Renal pelvis (tissue), 4 donors: ENCODE measurements around the gene COL6A5. TPM values are rescaled to one million over a fixed set of nuclear protein-coding genes. Genes with fewer than 3 reads are reported as not detected.
"Not testable (repeated sequence)": the region's sequence is repeated elsewhere in the genome, so short reads cannot be mapped to it uniquely, and the experiment has no call there.

Source experiments
- DNase-seq: peaks from one replicate; pipeline ENCODE4 v3.0.0-alpha.2; 2013
- polyA plus RNA-seq, 3 donors: library from polyadenylated mRNA; unstranded; fragments of 120-200 nt; gene quantifications; one replicate each; pipeline ENCODE4 v1.2.1, GENCODE V29; 2013; ENCODE audit not compliant: insufficient read length in 3 of 3

COL6A5 gene
- polyA plus RNA-seq, 3 donors: 0.03 TPM; not detected in 2

DNA sequence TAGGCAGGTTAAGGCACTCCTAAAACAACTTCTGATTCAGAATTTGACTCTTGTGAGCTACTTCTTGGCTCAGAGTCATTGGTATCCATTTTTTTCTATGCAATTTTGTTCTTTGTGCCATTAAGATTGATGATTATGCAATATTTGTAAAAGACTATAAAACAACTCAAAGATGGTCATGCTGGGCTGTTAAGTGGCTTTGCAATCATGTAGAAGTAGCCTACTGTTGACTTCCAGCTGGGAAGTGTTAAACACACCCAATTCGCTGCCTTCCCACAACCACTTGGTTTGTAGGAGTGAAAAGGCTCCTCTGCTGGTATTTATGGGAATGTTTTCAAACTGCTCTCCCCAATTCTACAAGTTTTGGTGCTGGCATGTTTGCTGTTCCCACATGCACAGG, 96.8 kb downstream of the COL6A5 start:
- no peak for DNase-seq

DNA sequence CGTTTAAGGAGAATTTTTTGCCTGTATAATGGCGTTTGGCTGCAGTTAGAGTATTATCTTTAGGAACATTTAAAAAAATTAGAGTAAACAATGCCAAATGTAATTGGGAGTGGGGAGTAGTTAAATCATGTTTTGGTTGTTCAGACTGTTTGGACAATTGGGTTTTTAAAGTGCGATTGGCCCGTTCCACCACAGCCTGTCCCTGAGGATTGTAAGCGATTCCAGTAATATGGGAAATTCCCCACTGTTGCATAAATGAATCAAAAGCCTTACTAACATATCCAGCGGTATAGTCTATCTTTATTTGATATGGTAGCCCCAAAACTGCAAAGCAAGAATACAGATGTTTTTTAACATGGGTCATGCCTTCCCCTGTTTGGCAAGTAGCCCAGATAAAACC, 101.4 kb downstream of the COL6A5 start:
- DNase-seq: not testable (repeated sequence)

DNA sequence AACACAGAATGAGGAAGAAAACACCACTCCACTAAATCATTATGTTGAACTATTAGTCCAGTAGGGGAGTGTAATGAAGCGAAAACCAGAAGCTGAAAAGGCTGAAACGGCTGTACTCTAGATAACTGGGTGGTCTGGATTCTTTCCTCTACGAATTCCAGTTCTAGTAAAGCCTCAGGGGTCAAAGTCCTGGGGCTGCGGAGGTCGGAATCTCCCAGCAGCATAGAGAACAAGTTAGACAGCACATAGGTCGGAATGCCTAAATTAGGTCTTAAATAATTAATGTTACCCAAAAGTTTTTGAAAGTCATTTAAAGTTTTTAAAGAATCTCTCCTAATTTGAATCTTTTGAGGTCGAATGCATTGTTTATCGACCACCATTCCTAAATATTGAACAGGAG, 102.7 kb downstream of the COL6A5 start:
- DNase-seq: not testable (repeated sequence)

DNA sequence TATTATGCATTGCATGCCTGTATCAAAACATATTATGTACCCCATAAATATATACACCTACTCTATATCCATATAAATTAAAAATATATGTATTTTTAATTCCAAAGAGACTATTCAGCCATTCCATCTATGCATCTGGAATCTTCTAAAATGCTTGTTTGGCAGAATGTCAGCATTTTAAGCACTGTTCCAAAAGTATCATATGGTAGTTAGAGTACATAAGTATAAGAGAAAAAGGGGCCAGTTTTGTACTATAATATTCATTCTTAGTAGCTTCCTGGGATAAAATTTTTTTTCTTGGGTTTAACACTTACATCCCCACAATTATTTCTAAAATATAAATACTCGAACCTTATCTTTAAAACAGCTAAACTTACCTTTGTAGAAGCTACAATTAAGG, 111.1 kb downstream of the COL6A5 start:
- DNase-seq: no peak

DNA sequence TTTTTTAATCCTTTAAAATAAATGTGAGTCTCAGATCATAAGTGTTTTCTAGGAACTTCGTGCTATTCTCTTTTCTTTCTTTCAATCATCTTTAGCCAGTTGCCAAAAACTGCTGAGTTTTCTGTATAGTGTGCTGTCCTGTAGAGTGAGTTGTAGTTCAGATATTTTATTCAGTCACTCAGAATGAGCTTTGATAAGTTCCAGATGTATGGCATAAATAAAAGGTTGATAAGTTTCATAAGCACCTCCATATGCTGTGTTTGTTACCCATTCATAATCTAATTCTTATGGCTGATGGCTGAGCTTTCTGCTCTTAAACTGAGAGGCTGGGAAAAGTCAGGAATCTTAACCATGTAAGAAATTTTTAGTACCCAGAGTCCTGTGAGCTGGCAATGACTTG, 112.2 kb downstream of the COL6A5 start:
- no peak for DNase-seq

DNA sequence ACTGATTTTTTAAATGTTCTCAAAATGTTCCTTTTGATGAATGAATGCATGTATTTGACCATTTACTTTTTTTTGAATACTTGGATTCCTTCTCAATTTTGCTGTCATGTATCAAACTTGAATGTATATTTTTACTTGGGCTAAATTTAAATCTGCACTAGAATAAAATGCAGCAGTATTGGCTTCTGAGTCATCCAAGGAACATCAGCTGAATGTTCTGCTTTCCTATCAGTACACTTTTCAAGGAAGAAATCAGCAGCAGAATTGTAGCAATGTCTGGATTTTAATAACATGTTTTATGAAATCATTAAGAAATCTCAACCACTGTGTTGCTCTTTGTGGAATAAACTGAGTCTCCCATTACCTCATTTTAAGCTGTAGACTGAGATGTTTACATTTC, 114.5 kb downstream of the COL6A5 start:
- no peak for DNase-seq

DNA sequence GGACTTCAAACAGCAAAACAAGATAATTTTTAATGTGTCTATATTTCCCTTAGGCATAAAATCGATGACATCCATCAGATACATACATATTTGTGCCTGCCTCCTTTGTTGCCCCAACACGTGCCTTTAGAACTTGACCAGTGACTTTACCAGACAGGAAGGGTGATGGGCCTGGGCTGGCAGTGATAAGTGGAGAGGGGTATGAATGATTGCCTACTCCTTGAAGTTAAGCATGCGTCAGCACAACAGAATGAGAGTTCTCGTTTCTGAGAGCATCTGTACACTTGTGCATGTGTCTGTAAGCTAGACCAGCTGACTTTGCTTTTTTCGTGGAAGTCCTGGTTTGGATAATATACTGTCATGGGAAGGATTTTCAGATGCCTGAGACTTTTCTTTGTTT, 116.6 kb downstream of the COL6A5 start:
- no peak for DNase-seq

DNA sequence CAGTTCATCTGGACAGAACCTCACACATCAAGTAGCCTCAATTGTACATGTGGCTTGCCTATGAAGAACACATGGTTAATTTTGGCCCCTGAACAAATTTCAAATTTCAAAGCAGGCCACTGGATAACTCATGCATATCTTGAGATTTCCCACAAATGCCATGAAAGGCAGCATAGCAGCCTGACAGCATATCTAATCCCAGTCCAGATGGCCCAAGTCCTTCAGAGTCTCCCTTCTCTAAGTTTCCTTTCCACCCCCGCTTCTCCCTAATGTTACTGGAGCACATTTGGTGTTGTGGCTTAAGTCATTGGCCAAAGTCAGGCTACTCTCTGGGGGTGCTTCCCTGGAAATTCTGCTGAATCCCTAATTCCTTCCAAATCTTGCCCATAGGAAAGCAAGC, 117.7 kb downstream of the COL6A5 start:
- DNase-seq: no peak

DNA sequence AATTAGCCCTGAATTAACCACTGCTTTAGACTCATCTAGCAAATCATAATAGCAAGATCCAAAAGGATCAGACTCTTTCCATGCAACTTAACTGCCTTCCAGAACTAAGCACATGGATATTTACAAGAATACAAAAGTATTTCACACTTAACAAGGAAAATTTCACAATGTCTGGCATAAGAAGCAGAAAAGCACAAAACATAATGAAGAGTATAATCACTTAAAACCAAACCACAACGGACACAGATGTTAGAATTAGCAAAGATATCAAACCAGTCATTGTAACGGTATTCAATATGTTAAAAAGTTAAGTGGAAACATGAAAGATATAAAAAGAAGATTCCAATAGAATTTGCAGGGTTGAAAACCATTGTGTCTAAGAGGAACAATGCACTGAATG, 120.0 kb downstream of the COL6A5 start:
- DNase-seq: no peak

DNA sequence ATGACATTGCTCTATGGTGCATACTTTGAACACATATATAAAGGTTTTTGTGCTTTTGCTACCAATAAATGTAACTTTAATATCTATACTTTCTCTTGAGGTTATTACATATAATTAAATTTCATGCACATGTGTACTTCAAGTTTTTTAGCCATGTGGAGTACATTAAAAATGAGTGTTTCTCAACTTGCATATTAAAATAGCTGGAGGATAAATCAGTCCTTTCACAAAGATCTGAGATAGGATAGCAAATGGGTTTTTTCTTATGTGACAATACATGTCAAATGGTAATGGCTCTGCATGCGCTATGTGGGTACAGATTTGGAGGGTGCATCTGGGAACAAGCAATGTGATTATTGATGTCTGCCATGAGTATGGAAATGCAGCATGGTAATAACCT, 122.8 kb downstream of the COL6A5 start:
- DNase-seq: no peak

DNA sequence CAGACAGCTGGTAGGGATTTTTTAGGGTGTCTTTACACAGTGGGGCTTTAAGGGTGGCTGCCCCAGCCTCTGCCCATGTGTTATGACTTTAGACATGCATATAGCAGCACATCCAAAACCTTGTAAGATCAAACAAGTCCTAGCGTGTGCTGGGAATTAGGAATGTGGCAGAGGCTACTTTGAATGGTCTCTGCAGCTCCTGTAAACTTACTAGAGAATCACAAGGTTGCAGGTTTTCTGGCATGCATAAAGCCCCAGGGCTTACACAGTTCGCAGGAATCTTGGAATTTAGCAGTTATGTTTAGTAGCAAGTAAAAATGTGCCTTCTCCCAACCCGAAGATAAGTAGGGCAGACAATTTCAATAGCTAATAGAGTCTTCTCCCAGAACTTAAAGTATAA, 124.7 kb downstream of the COL6A5 start:
- DNase-seq: no peak

DNA sequence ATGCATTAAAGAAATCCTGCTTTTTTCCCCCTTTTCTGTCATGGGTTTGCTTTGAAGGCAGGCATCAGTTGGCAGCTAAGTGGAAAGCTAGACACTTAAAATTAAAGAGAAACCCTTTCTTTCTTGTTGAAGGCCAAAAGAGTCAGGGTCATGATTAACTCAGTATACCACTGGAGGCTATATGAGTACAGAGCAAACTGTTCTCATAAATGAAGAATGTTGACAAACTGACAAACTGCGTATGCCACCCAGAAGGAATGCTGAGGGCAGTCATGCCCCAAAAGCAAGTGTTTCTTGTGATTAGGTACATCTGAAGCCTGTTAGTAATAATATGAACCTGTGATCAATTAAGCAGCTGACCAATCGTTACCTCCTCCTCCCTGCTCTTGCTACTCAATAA, 127.9 kb downstream of the COL6A5 start:
- no peak for DNase-seq

DNA sequence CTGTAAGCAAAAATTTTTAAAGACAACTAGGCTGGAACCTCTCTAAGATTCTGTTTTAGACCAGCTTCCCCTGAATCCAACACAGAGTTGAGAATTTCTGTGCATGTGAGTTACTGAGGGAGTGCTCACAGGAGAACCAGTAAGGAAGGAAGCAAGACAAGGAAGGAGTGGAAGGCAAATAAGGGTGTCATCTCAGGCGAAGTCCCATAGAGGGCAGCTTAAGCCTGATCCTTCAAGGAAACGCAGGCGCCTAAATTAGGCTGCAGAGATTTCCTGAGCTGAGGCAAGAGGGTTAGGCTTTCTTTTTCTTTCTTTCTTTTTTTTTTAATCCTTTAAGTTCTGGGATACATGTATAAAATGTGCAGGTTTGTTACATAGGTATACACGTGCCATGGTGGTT, 135.3 kb downstream of the COL6A5 start:
- peak; percentile 59 for DNase-seq

DNA sequence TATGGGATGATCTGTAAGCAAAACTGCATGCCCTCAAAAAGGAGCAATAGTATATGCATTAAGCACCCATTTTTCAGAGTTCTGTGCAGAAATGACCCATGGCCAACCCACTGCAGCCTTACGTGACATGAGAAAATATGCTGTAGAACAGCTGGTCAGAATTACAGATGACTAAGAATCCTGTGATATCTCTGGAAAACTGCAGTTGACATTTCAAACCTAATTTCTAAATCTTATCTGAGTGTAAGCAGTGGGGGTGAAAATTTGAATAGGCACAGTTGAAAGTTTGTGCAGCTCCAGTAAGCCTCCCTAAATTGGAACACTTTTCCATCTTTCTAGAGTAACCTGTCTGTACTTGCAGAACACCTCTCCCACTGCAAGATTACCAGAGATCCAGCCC, 142.8 kb downstream of the COL6A5 start:
- DNase-seq: no peak

DNA sequence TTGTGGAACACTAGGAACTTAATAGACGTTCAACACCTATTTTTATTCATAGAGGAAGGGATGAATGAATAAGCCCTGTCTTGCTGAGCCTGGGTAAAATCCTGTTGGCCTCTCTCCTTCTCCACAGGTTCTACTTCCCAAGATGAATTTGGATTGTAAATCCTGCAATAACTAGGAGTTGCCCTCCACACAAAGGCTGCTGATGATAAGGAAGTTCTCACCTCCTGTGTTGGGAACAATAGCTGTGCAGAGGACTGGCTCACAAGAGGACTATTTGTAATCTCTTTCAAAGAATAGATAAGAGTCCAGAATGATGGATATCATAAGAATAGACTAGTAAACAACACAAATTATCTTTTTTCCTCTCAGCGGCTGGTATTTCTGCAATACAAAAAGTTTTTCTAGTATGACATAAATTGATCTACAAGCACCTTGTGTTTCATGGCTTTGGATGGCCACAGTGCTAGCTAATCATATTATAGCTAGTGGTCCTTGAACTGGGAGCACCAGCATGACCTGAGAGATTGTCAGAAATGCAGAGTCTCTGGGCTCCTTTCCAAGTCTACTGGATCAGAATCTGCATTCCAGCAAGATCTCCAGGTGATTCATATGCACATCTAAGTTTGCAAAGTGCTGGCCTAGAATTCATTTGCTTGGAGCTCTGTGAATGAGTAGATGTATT, 143.4 kb downstream of the COL6A5 start:
- no peak for DNase-seq

DNA sequence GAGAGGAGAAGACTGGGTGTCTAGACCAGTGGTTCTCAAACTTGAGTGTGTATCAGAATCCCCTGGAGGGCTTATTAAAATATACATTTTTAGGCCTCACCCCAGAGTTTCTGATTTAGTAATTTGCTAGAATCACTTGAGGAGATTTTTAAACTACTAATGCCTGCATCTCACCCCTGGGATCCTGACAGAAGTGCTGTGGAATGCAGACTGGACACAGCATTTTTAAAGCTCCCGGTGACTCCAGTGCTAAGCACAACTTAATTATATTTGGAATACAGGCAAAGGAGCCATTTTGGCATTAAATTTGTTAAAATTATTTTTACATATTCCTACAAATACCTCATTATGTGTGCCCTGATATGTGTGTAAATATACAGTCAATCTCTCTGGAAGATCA, 144.8 kb downstream of the COL6A5 start:
- DNase-seq: no peak

DNA sequence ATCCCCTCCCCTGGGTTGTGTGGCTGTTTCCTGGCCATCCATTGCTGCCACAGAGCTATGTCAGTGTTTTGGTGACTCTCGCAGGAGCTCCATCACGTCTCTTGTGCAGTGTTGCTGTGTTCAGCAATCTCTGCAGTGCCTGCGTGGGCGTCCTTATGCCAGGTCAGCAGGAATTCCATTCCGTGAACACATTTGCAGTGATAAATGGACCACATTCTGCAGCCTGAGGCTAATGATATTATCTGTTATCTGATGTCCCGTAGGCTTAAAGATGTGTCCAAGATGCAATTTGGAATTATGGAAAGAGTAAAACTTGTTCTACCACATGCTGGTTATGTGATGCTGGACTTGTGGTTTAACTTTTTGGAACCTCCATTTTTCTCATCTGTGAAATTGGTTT, 146.0 kb downstream of the COL6A5 start:
- no peak for DNase-seq

DNA sequence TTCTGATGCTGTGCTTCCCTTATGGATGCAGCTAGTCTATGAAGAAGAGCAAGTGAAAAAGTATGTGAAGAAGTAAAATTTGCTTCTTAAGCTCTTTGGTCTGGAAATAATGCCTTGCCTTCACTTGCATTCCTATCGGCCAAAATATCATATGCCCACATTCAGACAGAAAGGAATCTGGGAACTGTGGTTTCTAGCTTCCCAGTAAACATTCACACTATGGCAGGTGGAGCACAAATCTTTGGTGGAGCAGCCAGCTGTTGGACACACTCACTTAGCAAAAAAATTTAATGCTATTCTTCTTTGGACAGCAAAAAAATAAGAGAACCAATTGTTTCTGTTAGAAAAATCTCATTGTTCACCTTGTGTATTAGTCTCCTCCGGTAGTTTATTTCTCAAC, 159.2 kb downstream of the COL6A5 start:
- DNase-seq: no peak

DNA sequence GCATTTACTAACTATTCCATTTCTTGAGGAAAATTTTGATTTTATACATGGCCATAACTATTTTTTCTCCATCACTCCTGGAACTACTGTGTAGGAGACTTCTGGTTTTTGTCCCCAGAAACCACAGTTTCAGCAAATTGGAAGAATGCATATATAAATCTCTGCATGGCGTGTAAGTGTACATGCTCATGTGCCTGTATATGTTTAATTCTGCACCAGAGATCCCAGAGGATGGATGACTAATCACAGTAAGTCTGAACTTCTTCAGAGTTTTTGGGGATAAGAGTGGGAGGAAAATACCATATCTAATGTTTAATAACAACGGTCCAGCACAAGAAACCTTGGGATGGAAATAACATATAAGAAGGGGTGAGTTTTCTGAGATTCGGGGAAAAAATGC, 160.6 kb downstream of the COL6A5 start:
- no peak for DNase-seq

DNA sequence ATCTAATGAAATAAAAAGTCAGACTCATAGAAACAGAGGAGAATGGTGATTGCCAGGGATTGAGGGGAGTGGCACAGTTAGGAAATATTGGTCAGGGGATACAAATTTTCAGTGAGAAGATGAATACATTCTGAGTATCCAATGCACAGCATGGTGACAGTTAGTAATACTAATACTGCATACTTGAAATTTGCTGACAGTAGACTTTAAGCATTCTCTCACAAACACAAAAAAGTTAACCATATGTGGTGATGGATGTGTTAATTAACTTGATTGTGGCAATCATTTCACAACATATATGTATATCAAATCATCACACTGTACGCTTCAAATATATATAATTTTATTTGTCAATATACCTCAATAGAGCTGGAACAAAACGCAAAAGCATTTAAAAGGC, 162.3 kb downstream of the COL6A5 start:
- no peak for DNase-seq

DNA sequence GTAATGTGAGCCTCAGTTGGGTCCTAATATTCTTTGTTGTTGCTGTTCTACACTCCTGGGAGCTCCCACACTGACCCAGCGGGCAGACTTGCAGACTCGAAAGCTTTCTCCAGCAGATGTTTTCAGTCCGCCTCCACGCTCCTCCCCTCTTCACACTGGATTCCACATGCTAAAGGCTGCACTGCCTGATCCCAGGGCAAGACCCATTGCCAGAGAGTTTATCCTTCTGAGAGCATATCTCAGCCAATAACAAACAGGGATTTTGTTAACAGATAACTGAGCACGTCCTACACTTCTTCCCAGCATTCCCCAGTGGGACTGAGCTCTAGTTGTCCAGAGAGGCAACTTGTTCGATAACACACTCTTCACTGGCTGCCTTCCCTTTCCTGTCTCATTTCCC, 163.5 kb downstream of the COL6A5 start:
- peak; percentile 50 for DNase-seq

DNA sequence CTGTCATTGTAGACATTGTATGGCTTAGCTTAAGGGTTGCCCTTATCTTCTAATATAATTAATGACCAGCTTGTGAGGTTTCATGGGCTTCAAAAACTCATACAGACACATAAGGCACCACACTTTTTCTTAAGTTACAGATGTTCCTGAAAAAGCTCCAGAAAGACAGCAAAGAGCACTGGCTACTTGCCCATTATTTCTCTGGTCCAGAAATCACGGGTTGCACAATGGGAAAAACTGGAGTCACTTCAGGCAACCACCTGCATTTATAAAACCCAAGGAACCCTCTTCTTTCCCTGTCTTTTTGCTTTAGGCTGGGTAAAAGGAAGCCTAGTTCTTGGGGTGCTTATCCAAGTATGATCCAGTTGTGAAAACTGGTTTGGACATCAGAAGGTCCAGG, 169.2 kb downstream of the COL6A5 start:
- DNase-seq: no peak

DNA sequence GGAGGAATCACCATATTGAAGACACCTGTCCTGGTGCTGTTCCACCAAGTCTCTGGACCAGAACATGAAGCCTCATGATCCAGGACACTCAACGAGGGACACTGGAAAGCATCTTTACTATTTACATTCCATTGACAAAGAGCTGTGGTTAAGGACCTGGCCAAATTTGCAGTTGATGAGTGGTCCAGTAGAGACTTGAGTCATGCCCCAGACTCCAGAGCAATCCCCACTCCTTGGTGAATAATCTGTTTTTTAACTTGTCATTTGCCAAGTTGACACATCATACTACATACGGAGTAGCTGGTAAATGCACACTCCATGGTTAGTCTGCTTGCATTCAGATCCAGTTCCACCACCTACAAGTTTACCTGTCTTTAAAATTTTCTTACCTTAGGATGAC, 170.3 kb downstream of the COL6A5 start:
- no peak for DNase-seq

DNA sequence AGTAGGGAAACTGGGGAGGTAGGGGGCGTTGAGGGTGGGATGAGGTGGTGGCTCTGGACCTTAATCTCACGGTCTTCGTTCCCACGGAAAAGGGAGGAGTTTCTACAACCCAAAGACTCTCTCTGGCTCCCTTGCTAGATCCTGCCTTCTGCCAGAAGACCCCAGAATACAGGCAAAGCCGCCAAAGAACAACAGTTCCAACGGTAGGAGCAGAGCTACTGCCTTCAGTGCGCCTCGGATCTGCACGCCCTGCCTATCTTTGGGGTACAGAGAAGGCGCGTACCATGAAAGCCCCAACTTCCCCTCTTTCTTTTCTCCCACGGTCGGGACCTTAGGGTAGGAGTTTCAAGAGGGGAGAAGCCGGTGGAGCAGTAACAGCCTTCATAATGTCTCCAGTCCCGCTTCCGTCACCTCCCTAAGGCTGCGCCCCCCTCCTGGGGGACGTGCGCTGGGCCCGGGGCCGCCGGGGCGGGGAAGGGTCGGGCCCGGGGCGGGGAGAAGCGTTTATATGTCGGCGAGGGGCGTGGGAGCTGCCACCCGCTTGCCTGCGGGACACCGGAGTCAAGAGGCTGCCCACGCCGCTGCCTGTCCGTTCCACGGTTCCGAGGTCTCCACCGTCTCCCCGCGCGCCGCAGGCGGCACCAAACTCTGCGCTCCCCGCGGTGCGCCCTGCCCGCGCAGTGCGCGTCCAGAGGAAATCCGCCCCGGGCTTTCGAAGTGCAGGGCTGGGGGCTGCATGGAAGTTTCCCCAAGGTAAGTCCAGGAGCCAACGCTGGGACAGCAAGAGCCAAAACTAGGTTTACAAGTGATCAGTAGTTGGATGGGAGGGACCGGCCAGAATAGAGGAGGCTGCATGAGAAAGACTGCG, 171.4 kb downstream of the COL6A5 start, which contains the start of gene COL6A6:
COL6A6 (plus strand) TSS at position 533 of the 868 bp plus-strand sequence. CDS start 43,188 bp downstream, outside the sequence.
- DNase-seq: no peak
